Stimulated activated CD8-positive, alpha-beta memory T cell treated with anti-CD3 and anti-CD28 coated beads, Interleukin-12 subunit alpha, Interleukin-12 subunit beta, amount 100 ng/mL, for 4 hours (primary cell): Measurements from ENCODE around the gene FBXO45.
"Not testable (repeated sequence)": the region's sequence is repeated elsewhere in the genome, so short reads cannot be mapped to it uniquely, and the experiment has no call there.

Experiments
- DNase-seq: peaks from one replicate; pipeline ENCODE4 v3.0.0-alpha.2; 2020; ENCODE audit warnings: low read depth

Gene FBXO45

DNA sequence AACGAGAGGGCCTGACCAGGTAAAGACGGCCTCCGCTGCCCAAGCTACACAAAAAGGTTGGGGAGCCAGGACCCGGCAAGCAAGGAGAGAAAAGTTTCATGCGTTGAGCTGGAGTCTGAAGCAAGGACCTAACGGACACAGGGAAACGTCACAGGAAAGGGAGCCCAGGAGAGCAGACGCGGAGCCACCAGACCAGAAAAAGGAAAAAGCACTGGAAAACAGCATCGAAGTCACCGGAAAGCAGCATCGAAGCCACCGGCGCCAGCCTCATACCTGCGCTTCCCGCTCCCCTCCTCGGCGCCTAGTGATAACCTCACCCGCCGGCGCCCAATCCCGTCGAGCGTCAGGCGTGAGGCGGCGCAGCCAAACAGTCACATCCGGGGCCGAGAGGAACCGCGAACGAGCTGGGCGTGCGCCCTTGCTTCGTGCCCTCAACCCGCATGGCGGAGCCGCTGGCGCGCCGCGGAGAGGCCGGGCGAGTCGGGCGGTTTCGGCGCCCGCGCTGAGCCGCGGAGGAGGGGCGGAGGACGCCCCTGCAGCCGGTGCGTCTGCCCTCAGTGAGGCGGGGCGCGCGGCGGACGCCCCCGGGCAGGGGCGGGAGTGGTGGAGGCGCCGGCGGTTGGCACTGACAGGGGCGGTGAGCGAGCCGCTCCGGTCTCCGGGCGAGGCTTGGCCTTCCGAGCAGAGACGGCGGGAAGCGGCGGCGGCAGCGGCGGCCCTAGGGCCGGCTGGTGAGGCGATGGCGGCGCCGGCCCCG is at the start of gene FBXO45, which contains the start of gene WDR53:
TSS of gene FBXO45 (plus strand) at position 415 of the 757 bp plus-strand sequence. CDS start at position 740, 325 bp downstream.
TSS of gene WDR53 (minus strand) at position 309 of the 757 bp plus-strand sequence. CDS start 7,079 bp downstream, outside the sequence.
- DNase-seq, result peak; percentile 95

GRCh38 chr3:196518966-196519717 is 49.3 kb upstream of the FBXO45 start:
- DNase-seq, result no peak

DNA sequence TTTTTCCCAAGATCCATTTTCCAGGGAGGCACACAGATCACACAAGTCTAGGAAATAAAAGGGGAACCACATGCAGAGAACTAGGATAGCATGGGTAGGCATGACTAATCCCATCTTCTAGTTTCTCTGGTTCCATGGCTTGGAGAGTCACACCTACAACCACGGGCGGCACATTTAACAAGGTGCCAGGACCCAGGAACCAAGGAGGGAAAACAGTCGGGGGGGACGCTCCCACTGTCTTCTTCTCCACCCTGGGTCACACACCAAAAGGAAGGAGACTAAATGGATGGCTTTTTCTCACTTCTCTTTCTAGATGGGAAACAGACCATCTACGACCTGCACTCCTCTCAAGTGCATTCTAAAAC is 48.8 kb upstream of the FBXO45 start:
- DNase-seq, result no peak

- not testable (repeated sequence) for DNase-seq
Observed at GRCh38 chr3:196521291-196521690, 47.2 kb upstream of the FBXO45 start.

DNA sequence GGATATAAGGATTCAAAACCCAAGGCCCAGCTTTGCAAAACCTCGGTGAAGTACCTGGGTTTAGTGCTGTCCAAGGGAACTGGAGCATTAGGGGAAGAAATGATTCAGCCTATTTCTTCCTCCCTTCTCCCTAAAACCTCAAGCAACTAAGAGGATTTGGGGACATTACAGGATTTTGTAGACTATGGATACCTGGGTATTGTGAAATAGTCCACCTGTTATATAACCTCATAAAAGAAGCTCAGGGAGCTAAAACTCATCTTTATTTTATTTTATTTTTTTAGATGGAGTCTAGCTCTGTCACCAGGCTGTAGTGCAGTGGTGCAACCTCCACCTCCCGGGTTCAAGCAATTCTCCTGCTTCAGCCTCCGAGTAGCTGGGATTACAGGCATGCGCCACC is 44.6 kb upstream of the FBXO45 start:
- no peak for DNase-seq

GRCh38 chr3:196524527-196524926 is 43.9 kb upstream of the FBXO45 start:
- DNase-seq, result no peak

DNA sequence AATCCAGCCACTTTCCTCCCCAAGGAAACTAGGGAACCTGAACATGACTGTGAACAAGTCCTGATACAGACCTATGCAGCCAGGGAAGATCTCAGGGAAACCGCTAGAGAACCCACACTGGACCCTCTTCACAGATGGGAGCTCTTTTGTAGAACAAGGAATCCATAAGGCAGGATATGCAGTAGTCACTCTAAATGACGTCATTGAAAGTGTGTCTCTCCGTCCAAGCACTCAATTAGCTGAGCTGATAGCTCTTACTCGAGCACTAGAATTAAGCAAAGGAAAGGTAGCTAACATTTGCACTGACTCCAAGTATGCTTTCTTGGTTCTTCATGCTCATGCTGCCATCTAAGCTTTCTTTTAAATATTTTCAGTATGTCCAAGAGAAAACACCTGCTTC is 43.3 kb upstream of the FBXO45 start:
- no peak for DNase-seq

- peak; percentile 64 for DNase-seq
Observed at GRCh38 chr3:196528639-196529233, 39.7 kb upstream of the FBXO45 start.

- DNase-seq, result no peak
Observed at GRCh38 chr3:196531418-196531817, 37.0 kb upstream of the FBXO45 start.

DNA sequence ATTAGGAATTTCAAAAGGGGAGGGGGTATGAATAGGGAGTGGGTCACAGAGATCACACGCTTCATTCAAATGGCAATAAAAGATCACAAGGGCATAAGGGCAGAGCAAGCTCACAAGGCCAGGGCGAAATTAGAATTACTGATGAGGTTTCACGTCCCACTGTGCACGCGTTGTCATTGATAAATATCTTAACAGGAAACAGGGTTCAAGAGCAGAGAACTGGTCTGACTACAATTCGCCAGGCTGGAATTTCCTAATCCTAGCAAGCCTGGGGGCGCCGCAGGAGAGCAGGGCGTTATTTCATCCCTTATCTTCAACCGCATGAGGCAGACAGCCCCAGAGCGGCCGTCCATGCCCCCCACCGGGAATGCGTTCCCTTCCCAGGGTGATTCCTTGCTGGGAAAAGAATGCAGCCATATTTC is 35.2 kb upstream of the FBXO45 start:
- DNase-seq, result no peak

DNA sequence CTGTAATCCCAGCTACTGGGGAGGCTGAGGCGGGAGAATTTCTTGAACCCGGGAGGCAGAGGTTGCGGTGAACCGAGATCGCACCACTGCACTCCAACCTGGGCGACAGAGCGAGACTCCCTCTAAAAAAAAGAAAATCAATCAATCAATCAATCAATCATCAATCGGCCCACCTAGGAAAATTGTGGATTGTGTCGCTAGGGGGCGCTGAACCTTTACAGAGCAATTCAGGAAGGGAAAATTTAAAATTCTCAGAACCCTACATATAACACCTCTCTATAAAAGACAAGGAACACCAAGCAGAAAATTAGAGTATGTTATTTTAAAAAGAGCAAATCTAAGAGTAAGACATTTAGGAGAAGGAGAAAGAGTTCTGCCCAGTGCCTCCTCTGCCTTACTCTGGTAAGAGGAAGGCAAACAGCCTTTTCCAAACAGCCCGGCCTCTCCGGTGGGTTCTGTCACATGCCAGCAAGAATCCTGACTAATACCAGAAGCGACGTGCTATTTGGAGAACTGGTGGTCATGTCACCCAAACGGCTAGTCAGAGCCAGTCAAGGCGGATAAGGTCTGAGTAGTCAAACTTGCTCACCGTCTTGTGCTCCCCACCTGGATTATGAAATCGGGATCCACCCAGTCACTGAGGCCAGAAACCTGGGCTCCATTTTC is 31.0 kb upstream of the FBXO45 start:
- peak; percentile 15 for DNase-seq

- no peak for DNase-seq
Observed at GRCh38 chr3:196541684-196542445, 26.6 kb upstream of the FBXO45 start.

GRCh38 chr3:196544491-196544992 is 23.9 kb upstream of the FBXO45 start:
- DNase-seq, result no peak

- DNase-seq, result no peak
Observed at GRCh38 chr3:196546537-196546936, 21.9 kb upstream of the FBXO45 start.

DNA sequence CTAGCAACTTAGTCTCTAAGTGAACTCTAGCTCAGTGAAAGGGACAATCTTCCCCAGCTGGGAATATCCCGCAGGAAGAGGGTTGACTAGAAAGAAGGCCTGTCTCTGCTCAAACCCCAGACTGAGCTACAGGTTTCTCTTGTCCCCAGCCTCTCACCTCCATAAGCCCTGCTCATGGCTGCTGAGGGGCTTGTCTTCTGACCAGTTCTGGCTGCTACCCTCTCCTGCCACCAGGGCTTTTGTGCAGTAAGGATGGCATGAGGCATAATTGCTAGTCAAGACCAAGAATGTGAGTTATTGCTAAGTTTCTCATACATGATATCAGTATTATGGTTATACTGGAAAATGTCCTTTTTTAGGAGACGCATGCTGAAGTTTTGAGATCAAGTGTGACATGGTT is 21.4 kb upstream of the FBXO45 start:
- DNase-seq, result no peak

GRCh38 chr3:196549312-196549711 is 19.1 kb upstream of the FBXO45 start:
- not testable (repeated sequence) for DNase-seq

DNA sequence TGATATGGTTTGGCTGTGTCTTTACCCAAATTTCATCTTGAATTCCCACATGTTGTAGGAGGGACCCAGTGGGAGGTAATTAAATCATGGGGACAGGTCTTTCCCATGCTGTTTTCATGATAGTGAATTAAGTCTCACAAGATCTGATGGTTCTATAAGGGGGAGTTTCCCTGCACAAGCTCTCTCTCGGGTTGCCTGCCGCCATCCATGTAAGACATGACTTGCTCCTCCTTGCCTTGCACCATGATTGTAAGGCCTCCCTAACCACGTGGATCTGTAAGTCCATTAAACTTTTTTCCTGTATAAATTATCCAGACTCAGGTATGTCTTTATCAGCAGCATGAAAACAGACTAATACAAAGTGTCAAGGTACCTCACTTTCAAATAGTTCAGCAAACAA is 18.3 kb upstream of the FBXO45 start:
- not testable (repeated sequence) for DNase-seq

- DNase-seq, result no peak
Observed at GRCh38 chr3:196552253-196552652, 16.2 kb upstream of the FBXO45 start.

DNA sequence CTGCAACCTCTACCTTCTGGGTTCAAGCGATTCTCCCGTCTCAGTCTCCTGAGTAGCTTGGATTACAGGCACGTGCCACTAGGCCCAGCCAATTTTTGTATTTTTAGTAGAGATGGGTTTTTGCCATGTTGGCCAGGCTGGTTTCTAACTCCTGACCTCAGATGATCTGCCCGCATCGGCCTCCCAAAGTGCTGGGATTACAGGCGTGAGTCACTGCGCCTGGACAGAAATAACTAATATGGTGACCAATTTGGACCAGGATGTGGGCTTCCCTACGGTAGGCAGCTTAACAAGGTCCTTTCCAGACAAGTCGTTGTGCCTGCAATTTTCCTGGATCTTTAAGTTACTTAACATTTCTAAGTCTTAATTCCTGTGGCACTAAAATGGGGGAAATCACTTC is 14.9 kb upstream of the FBXO45 start:
- no peak for DNase-seq

- DNase-seq, result no peak
Observed at GRCh38 chr3:196554205-196554604, 14.3 kb upstream of the FBXO45 start.

GRCh38 chr3:196555295-196555694 is 13.2 kb upstream of the FBXO45 start:
- DNase-seq, result no peak
